NCI-H146 (cell line): Measurements from ENCODE around the gene ELAVL1.

ENCODE experiments used
- DNase-seq: peaks from one replicate; lab custom pipeline; 2025; lab: John Stamatoyannopoulos, UW

ELAVL1 gene

DNA sequence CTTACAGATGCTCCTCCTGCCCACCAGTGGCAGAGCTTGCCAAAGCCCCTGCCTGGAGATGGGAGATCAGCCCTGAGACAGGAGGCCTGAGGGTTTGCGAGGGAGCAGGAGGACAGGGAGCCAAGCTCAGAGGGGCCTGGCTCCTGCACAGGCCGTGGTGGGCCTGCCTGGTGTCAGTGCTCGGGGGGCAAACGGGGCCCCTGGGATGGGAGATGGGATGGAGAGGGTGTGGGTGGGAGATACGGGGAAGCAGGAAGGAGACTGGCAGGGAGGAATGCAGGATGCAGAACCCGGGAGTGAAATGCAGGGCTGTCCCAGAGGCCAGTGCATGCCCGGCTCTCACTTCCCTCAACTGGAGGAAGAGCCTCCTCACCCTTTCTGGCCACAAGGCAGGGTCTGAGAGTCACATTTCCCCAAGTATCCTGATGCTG is 19.9 kb downstream of the ELAVL1 start:
- DNase-seq = no peak

DNA sequence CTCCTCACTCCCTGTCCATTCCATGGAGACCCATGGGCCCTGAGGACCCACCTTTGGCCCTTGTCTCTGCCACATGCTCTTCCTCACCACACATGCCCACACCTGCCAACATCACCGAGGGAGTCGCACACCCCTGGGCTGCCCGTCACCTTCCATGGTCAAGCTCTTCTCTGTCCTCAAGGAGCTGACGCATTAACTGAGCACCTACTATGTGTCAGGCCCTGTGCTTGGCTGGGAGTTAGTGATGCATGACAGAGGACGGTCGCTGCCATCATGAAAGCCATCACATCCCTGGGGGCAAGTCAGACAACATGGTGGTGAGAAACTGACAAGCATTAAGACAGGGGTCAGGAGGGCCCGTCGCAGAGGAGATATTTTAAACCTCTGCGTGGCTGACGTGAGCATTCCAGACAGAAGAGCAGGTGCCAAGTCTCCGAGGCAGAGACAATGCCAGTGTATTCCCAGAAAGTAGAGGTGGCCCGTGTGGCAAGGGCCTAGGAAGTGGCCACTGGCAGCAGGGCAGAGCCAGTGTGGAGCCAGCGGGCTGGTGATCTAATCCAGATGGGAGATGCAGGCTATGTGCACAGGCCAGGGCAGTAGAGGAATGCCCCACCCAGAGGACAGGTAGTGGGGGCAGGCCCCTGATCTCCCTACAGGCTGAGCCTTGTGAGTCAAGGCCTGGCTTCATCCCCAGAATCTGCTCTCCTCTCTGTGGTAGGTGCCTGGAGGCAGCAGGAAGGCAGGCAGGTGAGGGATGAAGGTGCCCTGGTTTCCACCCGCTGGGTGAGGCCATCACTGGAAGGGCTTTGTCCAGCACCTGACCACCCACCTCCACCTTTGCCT is 21.2 kb downstream of the ELAVL1 start:
- DNase-seq = no peak

DNA sequence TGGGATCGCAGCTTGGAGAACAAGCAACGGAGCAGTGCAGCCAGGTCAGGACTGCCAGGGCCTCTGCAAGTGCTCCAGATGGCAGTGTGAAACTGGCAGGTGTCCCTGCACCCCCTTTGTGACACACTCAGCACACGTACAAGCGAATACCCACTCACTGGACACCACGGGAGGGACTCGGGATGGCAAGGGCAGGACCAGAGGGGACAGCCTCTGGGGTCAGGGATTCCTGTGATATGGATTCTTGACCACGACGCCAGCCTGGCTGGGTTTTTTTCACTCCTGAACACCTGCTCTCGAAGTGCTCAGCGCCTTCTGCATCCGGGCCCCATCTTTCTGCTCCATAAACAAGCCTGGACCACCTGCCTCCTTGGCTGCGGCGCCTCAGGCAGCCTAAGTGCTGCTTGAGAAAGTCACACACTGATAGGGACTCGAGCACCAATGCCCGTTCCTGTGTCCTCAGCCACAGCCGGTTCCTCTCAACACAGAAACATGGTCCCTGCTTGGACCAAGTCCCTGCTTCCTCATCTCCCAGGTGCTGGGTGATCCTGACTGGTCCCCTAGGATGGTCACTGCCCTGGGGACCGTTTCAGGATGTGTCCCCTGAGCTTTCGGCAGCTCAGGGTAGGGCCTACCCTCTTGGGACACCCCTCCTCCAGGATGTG is 22.0 kb downstream of the ELAVL1 start:
- no peak for DNase-seq

DNA sequence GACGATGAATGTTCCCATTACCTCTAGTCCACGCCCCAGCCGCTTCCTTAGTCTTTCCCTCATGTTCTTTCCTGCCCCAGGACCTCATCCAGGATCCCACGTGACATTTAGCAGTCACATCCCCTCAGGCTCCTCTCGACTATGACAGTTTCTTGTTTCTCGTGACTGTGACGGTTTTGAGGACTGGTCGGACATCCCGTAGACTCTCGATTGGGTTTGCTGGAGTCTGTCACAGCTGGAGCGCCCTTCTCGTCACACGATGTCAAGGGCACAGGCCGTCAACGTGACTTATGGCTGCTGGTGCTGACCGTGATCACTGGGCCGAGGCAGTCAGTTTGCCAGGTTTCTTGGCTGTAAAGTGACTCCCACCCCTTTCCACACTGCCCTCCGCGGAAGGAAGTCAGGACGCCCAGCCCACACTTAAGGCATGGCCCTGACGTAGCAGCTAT is 22.8 kb downstream of the ELAVL1 start:
- no peak for DNase-seq

DNA sequence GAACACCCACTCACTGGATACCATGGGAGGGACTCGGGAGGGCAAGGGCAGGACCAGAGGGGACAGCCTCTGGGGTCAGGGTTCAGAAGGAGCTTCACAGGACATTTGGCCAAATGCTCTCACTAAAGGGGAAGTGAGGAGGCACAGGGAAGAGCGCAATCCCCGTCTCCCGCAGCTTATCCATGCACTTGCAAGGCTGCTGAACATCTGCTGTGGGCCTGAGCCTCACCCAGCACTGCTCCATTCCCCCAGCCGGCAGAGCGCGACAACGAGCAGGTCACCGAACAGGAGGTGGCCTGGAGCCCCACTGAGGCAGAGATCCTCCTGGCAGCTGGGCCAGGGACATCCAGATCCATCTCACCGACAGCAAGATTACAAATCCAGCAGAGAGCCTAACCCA is 23.3 kb downstream of the ELAVL1 start:
- no peak for DNase-seq

DNA sequence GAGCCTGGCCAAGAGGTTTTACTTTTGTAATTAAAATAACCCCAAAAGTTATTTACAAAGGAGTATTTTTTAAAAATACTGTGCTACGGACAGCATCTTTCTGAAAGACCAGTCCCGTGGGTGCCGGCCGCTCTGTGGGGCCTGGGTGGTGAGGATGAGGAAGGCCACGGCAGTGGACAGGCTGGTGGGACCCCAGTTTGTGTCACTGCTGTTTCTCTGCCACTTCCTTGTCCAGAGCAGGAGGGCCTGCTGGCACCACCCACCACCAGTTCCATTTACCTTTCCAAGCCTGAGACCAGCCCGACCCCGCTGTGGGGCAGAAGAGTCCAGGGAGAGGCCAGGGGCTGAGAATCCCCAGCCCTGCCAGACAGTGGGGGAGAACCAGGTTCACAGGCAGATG is 23.8 kb downstream of the ELAVL1 start:
- DNase-seq = no peak

DNA sequence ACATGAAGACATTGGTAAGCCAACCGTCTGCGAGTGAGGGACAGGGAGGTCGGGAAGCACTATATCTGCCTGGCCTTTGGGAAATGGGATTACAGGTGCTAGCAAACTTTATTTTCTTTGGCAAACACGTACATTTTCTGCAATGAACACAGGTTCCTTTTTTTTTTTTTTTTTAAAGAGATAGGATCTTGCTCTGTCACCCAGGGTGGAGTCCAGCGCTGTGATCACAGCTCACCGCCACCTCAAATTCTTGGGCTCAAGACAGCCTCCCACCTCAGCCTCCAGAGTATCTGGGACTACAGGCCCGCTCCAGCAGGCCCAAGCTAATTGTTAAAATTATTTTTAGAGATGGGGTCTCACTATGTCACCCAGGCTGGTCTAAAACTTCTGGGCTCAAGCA is 24.2 kb downstream of the ELAVL1 start:
- no peak for DNase-seq

DNA sequence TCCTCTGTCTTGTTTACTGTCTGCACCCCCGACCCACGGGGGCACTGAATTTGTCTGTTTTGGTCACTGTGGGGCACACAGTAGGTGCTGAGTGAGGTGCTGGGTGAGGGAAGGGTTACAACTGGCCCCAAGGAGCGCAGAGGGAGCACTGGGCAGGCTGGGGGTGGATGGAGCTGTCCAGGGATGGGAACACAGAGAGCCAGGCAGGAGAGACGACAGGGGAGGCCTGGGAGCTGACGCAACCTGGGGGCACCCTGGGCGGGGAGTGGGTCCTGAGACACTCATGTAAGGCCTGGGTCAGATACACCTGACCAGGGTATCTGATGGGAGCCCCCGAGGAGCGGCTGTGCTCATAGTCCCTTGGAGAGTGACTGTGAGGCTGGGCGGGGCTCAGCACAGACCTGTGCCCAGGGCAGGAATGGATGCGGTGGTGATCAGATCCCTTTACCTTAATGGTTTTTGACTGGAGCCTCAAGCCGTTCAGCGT is 24.8 kb downstream of the ELAVL1 start:
- no peak for DNase-seq

DNA sequence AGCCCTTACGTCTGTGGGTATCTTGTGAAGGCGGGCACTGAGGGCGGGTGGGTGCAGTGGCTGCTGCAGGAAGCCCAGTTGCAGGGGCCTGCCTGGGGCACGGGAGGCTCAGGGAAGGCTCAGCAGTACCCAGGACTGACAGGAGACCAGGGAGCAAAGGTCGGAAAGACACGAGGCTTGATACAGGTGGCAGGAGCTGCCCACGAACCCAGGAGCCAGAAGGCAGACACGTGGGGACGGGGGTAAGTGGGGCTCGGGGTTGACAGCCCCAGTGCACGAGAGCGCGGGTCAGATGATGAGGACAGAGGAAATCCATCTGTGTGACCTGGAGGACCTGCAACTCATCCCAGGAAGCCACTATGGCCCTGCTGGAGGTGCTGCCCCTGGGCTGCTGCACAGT is 25.3 kb downstream of the ELAVL1 start:
- DNase-seq = no peak

DNA sequence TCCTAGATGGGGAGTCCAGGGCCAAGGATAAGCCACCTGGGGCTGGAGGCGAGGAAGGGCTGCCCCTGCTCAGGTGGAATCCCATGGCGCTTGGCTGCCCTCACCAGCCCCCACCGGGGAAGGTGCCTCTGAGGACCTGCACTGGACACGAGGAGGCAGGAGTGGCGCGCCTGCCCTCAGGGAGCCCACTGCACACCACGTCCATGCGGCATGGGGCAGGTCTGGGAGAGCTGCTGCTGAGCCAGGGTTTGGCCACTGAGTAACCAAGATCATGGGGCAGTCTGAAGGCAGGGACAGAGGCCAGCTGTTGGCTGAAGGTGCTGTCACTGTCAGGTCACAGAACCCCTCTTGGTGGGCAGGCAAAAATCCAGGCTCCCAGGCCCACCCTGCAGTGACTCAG is 25.9 kb downstream of the ELAVL1 start:
- DNase-seq = no peak

DNA sequence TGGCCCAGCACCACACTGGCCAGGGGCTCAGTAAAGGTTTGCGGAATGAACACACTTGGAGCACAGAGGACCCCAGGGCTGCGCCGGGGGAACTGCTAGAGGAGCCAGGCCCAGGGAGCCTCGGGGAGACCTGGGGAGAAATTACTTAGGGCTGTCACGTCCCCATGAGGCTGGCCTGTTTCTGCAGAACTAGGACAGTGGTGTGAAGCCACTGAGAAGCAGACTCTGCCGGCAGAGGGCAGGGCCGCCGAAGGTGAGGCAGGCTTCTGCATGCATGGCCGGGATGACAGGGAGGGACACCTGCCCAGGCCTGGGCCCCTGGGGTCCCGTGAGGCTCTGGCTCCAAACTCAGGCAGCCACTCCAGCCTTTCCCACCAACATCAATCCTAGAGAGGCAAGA is 26.4 kb downstream of the ELAVL1 start:
- DNase-seq = no peak

DNA sequence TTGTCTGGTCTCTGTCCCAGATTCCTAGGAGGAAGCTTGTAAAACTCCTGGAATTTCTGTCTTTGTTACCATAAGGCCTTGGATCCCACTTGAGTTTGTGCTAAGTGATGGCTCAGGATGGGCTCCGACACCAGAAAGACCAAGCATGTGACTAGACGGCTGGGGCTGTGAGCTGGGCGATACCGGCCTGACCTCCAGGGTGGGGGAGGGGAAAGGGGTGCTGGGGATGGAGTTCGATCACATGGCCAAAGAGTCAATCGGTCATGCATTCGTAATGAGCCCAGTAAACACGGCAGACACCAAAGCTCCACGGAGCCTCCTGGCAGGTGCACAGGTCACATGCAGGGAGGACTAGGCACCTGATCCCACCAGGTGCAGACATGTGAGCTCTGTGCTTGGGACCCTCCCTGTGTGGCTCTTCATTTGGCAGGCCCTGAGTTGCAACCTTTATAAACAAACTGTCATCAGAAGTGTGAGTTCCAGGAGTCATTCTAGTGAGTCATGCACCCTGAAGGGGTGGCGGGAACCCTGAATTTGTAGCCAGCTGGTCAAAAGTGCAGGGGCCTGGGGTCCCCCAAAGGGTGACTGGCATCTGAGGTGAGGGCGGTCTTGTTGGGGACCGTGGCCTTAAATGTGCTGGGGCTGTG is 27.1 kb downstream of the ELAVL1 start:
- no peak for DNase-seq

DNA sequence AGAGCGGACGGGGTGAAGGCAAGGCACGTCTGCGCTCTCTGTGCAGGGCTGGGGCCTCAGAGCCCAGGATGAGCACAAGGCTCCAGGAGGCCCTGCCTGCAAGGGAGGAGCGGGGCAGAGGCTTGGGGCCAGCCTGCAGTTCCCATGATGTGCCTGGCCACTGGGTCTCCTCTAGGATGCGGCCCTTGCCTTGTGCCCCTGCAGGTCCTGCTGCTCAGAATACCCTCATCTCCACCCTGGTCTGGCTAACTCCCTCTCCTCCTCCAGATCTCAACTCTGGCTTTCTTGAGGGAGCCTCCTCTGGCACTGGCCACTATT is 27.8 kb downstream of the ELAVL1 start:
- DNase-seq = no peak

DNA sequence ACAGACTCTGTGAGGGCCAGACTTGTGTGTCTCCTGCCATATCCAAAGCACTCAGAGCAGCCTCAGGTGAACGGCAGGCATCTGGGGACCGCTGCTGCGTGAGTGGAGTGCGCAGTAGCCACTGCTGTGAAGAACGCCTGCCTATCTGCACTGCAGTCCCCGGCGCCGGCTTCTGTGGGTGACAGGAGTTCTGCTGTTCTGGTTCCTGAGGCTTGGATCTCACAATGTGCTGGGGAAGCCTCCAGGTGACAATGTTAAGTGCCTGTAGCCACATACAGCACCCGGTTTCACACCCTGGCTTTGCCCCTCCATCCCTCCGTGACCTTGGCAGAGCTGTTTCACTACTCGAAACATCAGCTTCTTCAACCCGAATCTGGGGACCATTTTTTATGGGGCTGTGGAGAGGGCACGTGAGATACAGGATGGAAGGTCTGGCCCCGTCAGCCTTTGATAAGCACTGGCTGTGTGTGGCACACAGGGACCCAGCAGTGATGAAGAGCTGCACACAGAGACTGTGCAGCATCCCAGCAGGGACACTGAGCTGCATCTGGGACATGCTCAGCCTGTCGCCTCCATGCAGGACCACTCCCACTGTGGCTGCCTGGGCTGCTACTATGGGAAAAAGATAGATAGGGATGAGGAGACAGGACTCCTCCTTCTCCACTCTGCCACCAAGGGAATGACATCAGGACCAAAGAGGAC is 28.3 kb downstream of the ELAVL1 start:
- DNase-seq = no peak

DNA sequence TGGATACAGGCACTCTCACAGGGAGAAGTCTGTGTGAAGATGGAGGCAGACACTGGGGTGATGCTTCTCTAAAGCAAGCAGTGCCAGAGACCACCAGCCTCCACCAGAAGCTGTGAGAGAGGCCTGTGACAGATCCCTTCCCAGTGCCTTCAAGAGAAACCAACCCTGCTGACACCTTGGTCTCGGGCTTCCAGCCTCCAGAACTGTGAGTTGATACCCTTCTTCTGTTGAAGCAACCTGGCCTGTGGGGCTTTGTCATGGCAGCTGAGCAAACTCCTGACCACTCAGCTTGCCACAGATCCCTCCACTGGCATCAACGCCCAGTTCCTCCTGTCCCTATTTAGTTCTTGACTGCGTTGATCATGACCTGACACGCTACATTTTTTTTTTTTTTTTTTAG is 29.0 kb downstream of the ELAVL1 start:
- DNase-seq = no peak

DNA sequence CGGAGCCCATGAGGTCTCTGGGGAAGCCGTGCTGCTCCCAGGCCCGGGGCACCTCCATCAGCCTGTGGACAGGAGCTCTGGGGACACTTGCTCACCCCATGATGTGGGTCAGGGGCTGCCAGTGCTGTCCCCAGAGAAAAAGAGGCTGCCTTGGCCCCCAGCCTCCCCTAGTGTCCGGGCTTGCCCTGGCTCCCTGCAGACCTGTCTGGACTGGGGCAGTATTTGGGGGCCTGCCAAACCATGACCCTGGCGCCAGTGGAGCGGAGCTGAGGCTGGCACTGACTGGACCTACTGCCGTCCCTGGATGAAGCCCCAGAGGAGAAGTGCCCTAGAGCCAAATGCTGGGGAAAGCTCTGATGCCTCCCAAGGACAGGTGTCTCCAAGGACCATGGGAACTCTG is 30.4 kb downstream of the ELAVL1 start:
- no peak for DNase-seq

DNA sequence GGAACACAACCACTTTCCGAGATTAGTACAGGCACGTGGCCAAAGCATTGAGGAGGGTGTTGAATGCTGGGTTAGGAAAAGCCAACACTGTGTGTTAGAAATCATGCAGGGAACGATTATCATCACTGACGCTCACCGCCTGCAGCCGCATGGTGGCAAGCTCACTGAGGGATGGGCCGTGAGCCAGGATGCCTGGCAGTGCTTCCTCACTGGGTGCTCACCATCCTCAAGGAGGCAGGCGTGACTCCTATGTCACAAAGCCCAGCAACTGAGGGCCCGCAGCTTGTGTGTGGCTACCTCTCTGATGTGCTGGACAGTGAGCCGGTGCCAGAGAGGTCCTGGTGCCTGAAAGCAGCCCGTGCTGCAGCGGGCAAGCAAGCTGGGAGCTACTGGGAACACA is 31.6 kb downstream of the ELAVL1 start:
- no peak for DNase-seq

DNA sequence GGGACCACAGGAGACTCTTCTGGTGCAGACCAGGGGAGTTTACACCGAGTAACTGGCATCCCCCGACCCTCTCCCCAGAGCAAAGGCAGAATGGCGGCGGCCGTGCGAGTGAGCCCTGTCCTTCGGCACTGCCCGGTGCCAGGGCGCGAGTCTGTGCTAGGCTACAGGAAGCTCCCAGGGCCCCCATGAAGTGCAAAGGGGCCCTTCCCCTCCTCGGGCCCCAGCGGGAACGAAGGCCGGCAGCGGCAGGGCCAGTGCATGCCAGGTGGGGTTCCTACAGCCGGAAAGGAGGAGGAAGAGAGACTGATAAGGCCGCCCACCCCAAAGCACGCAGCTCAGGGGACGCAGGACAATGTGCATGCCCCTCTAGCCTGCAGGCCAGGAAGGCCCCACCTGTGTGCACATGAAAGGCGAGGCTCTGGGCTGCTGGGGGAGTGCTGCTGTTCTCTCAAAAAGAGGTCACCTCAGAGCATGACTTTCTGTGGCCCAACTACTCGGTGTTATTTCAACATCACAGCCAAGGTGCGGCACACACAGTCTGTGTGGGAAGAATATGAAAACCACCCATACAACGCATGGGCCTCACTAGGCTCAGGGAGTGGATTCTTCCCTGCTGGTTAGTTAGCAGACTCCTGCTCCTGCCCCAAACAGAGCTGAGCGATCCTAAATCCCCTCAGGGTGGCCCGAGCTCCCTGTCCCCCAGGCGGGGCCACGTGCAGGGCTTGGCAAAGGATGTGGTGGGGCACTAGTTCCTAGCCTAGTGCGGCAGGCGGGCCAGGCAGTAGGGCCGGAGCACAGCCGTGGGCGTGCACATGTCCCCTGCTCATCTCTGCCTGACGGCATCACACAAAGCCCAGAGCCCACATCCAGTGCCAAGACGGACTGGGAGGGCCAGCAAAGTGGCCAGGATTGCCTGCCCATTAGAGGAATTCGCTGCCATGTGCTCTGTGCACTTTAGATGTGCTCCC is 33.6 kb downstream of the ELAVL1 start:
- DNase-seq = no peak

DNA sequence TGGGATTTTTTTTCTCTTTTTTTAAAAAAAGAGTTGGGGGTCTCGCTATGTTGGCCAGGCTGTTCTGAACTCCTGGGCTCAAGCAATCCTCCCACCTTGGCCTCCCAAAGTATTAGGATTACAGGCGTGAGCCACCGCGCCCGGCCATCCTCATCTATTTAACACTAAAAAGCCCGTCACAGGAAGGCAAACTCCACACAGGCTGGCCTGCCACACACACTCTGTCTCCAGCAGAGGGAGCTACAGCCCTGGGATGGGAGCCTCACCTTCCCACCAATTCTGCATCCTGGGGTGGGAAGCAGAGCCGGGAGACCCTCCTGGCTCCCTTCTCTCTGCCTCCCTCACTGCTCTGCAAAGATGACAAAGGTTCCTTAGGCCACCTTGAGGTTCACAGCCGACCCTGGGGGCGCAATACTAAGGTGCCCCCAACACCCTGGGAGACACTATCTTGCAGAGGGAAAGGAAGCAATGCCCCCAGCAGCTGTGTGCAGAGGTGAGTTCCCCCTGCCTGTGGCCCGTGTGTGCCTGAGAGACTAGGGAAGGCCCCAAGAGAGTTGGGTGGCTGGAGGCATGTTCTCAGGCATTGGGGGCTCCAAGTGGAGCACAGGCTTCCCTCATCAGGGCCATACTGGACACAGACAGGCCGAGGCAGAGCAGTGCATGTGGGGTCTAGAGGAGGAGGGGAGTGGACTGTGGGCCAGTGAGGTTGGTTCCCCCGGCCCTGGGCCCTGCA is 34.6 kb downstream of the ELAVL1 start:
- peak; percentile 6 for DNase-seq

DNA sequence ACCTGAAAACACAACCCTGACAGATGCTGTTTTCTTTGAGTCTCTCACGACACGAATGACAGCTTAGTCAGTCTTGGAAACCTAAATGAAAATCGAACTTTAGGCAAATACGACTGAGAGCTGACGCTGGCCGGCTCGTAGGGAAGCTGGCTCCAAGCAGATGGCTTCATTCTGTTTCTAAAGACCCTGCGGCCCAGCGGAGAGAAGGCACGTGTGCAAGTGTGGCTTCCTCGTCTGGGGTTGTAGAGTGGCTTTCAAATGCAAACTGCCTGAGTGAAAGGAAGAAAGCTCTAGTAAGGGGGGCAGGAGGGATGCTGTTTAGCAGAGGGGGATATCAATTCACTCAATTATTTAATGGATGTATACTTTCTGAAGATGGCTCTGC is 35.9 kb downstream of the ELAVL1 start:
- no peak for DNase-seq
